ENCODE data around the gene AMDHD2.

The AMDHD2 gene

GRCh38 chr16:2511996-2512734 is 8.0 kb upstream of the AMDHD2 start:
- H3K4me3 ChIP-seq (ENCODE audit: insufficient read depth, low read depth, low read length, poor library complexity, severe bottlenecking), result no peak overlapping the region
- H3K36me3 ChIP-seq (ENCODE audit: control insufficient read depth, insufficient read depth, low read length), result no peaks in the 10 kb centered on the region
- no peak for DNase-seq
- H3K27me3 ChIP-seq (replicated peaks; ENCODE audit: control insufficient read depth, insufficient read depth, low read length, poor library complexity, severe bottlenecking), result no peaks in the 10 kb centered on the region
- no peak overlapping the region for H3K27ac ChIP-seq (ENCODE audit: insufficient read depth, low read length, poor library complexity, severe bottlenecking)
- H3K9me3 ChIP-seq (ENCODE audit: control insufficient read depth, low read length), result no peaks in the 10 kb centered on the region
- H3K4me1 ChIP-seq (ENCODE audit: control insufficient read depth, insufficient read depth, low read length, poor library complexity, severe bottlenecking), result peaks cover 29% of the 10 kb centered on the region

GRCh38 chr16:2512735-2513404 is 7.3 kb upstream of the AMDHD2 start:
- peak overlapping the region; percentile 31 for H3K27ac ChIP-seq (ENCODE audit: insufficient read depth, low read length, poor library complexity, severe bottlenecking)
- H3K27me3 ChIP-seq (replicated peaks; ENCODE audit: control insufficient read depth, insufficient read depth, low read length, poor library complexity, severe bottlenecking), result no peaks in the 10 kb centered on the region
- peaks cover 34% of the 10 kb centered on the region for H3K4me1 ChIP-seq (ENCODE audit: control insufficient read depth, insufficient read depth, low read length, poor library complexity, severe bottlenecking)
- H3K36me3 ChIP-seq (ENCODE audit: control insufficient read depth, insufficient read depth, low read length), result no peaks in the 10 kb centered on the region
- H3K9me3 ChIP-seq (ENCODE audit: control insufficient read depth, low read length), result no peaks in the 10 kb centered on the region
- DNase-seq, result no peak
- peak overlapping the region; percentile 95 for H3K4me3 ChIP-seq (ENCODE audit: insufficient read depth, low read depth, low read length, poor library complexity, severe bottlenecking)

GRCh38 chr16:2513405-2514332 is 6.5 kb upstream of the AMDHD2 start, which contains the start of gene ATP6V0C:
Gene ATP6V0C (plus strand): TSS chr16:2513952. CDS start chr16:2514104, 152 bp downstream.
- Histone ChIP-seq H3K27me3 (replicated peaks; ENCODE audit: control insufficient read depth, insufficient read depth, low read length, poor library complexity, severe bottlenecking) (no peaks in the 10 kb centered on the region), H3K9me3 (ENCODE audit: control insufficient read depth, low read length) (no peaks in the 10 kb centered on the region), H3K36me3 (ENCODE audit: control insufficient read depth, insufficient read depth, low read length) (no peaks in the 10 kb centered on the region), H3K4me3 (ENCODE audit: insufficient read depth, low read depth, low read length, poor library complexity, severe bottlenecking) (peak within 1 kb of the TSS; percentile 95), H3K4me1 (ENCODE audit: control insufficient read depth, insufficient read depth, low read length, poor library complexity, severe bottlenecking) (peaks cover 40% of the 10 kb centered on the region), H3K27ac (ENCODE audit: insufficient read depth, low read length, poor library complexity, severe bottlenecking) (peak within 1 kb of the TSS; percentile 98)
- DNase-seq, result peak; percentile 84 to 88 (median 85)

- Histone ChIP-seq H3K27ac (ENCODE audit: insufficient read depth, low read length, poor library complexity, severe bottlenecking) (peak overlapping the region; percentile 98), H3K4me3 (ENCODE audit: insufficient read depth, low read depth, low read length, poor library complexity, severe bottlenecking) (peak overlapping the region; percentile 95), H3K4me1 (ENCODE audit: control insufficient read depth, insufficient read depth, low read length, poor library complexity, severe bottlenecking) (peaks cover 49% of the 10 kb centered on the region), H3K27me3 (replicated peaks; ENCODE audit: control insufficient read depth, insufficient read depth, low read length, poor library complexity, severe bottlenecking) (no peaks in the 10 kb centered on the region), H3K36me3 (ENCODE audit: control insufficient read depth, insufficient read depth, low read length) (peaks cover 4% of the 10 kb centered on the region), H3K9me3 (ENCODE audit: control insufficient read depth, low read length) (no peaks in the 10 kb centered on the region)
- peak; percentile 34 to 38 (median 34) for DNase-seq
These were observed 5.6 kb upstream of the AMDHD2 start for GRCh38 chr16:2514333-2515179.

- Histone ChIP-seq H3K27ac (ENCODE audit: insufficient read depth, low read length, poor library complexity, severe bottlenecking) (peak overlapping the region; percentile 98), H3K4me1 (ENCODE audit: control insufficient read depth, insufficient read depth, low read length, poor library complexity, severe bottlenecking) (peaks cover 53% of the 10 kb centered on the region), H3K9me3 (ENCODE audit: control insufficient read depth, low read length) (no peaks in the 10 kb centered on the region), H3K36me3 (ENCODE audit: control insufficient read depth, insufficient read depth, low read length) (peaks cover 4% of the 10 kb centered on the region), H3K4me3 (ENCODE audit: insufficient read depth, low read depth, low read length, poor library complexity, severe bottlenecking) (peak overlapping the region; percentile 95), H3K27me3 (replicated peaks; ENCODE audit: control insufficient read depth, insufficient read depth, low read length, poor library complexity, severe bottlenecking) (no peaks in the 10 kb centered on the region)
- DNase-seq, result no peak
These were observed 4.9 kb upstream of the AMDHD2 start for GRCh38 chr16:2515180-2515851.

GRCh38 chr16:2516391-2517240 is 3.6 kb upstream of the AMDHD2 start:
- Histone ChIP-seq H3K27me3 (replicated peaks; ENCODE audit: control insufficient read depth, insufficient read depth, low read length, poor library complexity, severe bottlenecking) (no peaks in the 10 kb centered on the region), H3K4me3 (ENCODE audit: insufficient read depth, low read depth, low read length, poor library complexity, severe bottlenecking) (peak overlapping the region; percentile 17), H3K4me1 (ENCODE audit: control insufficient read depth, insufficient read depth, low read length, poor library complexity, severe bottlenecking) (peaks cover 61% of the 10 kb centered on the region), H3K9me3 (ENCODE audit: control insufficient read depth, low read length) (no peaks in the 10 kb centered on the region), H3K27ac (ENCODE audit: insufficient read depth, low read length, poor library complexity, severe bottlenecking) (peak overlapping the region; percentile 37), H3K36me3 (ENCODE audit: control insufficient read depth, insufficient read depth, low read length) (peaks cover 4% of the 10 kb centered on the region)
- no peak for DNase-seq

GRCh38 chr16:2517954-2518605 is 2.1 kb upstream of the AMDHD2 start:
- no peak overlapping the region for H3K4me3 ChIP-seq (ENCODE audit: insufficient read depth, low read depth, low read length, poor library complexity, severe bottlenecking)
- H3K4me1 ChIP-seq (ENCODE audit: control insufficient read depth, insufficient read depth, low read length, poor library complexity, severe bottlenecking), result peaks cover 60% of the 10 kb centered on the region
- H3K27me3 ChIP-seq (replicated peaks; ENCODE audit: control insufficient read depth, insufficient read depth, low read length, poor library complexity, severe bottlenecking), result no peaks in the 10 kb centered on the region
- H3K9me3 ChIP-seq (ENCODE audit: control insufficient read depth, low read length), result no peaks in the 10 kb centered on the region
- H3K27ac ChIP-seq (ENCODE audit: insufficient read depth, low read length, poor library complexity, severe bottlenecking), result no peak overlapping the region
- peaks cover 9% of the 10 kb centered on the region for H3K36me3 ChIP-seq (ENCODE audit: control insufficient read depth, insufficient read depth, low read length)
- DNase-seq, result no peak
